OCI-LY1 (cell line): ENCODE measurements around the gene SLC41A1.

Experiments
- H2AFZ ChIP-seq: fragments of 200-600 bp; sonication (generic), shearing (Covaris generic); 2 replicates; pipeline ENCODE4 v1.6.0; 2014; ENCODE audit warnings: antibody characterized with exemption, mild to moderate bottlenecking, low read length
- H3F3A ChIP-seq: fragments of 200-600 bp; sonication (generic), shearing (Covaris generic); 2 replicates; pipeline ENCODE4 v1.6.0; 2014; ENCODE audit warnings: mild to moderate bottlenecking, antibody characterized with exemption, low read length, moderate library complexity; ENCODE audit not compliant: insufficient read depth
- H3K27ac ChIP-seq: fragments of 200-600 bp; sonication (generic); 2 replicates; pipeline ENCODE4 v1.5.1; 2014; ENCODE audit warnings: low read length, mixed run types, mild to moderate bottlenecking, low read depth; ENCODE audit not compliant: poor library complexity, severe bottlenecking
- H3K27me3 ChIP-seq: fragments of 200-600 bp; sonication (generic); 2 replicates; pipeline ENCODE4 v1.6.0; 2014; ENCODE audit warnings: antibody characterized with exemption, mild to moderate bottlenecking, low read length, moderate library complexity; ENCODE audit not compliant: insufficient read depth
- H3K36me3 ChIP-seq: fragments of 200-600 bp; sonication (generic); 2 replicates; pipeline ENCODE4 v1.6.1; 2014; ENCODE audit warnings: mild to moderate bottlenecking, antibody characterized with exemption, low read length, moderate library complexity, mixed read lengths; ENCODE audit not compliant: insufficient read depth
- H3K4me1 ChIP-seq: fragments of 200-600 bp; sonication (generic); 2 replicates; pipeline ENCODE4 v1.5.1; 2014; ENCODE audit warnings: mild to moderate bottlenecking, low read length, moderate library complexity; ENCODE audit not compliant: insufficient read depth, severe bottlenecking
- H3K4me2 ChIP-seq: fragments of 200-600 bp; sonication (generic), shearing (Covaris generic); 2 replicates; pipeline ENCODE4 v1.6.1; 2014; ENCODE audit warnings: low read length
- H3K4me3 ChIP-seq: fragments of 200-600 bp; sonication (generic); 2 replicates; pipeline ENCODE4 v1.5.1; 2014; ENCODE audit warnings: low read length, low read depth, mild to moderate bottlenecking, mixed read lengths; ENCODE audit not compliant: poor library complexity, severe bottlenecking
- H3K79me2 ChIP-seq: fragments of 200-600 bp; shearing (Covaris generic); 2 replicates; pipeline ENCODE4 v1.6.1; 2016; ENCODE audit warnings: mixed run types, low read length, mixed read lengths; ENCODE audit not compliant: insufficient read depth
- H3K9ac ChIP-seq: fragments of 200-600 bp; sonication (generic), shearing (Covaris generic); 2 replicates; pipeline ENCODE4 v1.6.1; 2014; ENCODE audit warnings: mild to moderate bottlenecking, low read length, mixed read lengths
- H3K9me2 ChIP-seq: fragments of 200-600 bp; sonication (generic), shearing (Covaris generic); 2 replicates; pipeline ENCODE4 v1.6.1; 2014; ENCODE audit warnings: low read depth, mild to moderate bottlenecking, low read length, mixed read lengths
- H3K9me3 ChIP-seq: fragments of 200-600 bp; shearing (Covaris generic); 2 replicates; pipeline ENCODE4 v1.6.1; 2014; ENCODE audit warnings: low read length, mixed read lengths
- H4K20me1 ChIP-seq: fragments of 200-600 bp; sonication (generic), shearing (Covaris generic); 2 replicates; pipeline ENCODE4 v1.6.0; 2016; ENCODE audit warnings: mild to moderate bottlenecking, low read length; ENCODE audit not compliant: insufficient read depth
- EZH2 ChIP-seq: fragments of 200-600 bp; sonication (generic), shearing (Covaris generic); IDR thresholded peaks from 2 replicates; pipeline ENCODE4 v1.8.0; 2017; ENCODE audit warnings: borderline replicate concordance, mixed run types, mild to moderate bottlenecking, antibody characterized with exemption, low read length, moderate library complexity, mixed read lengths
- TF ChIP-seq, protein P1 (sequence below): fragments of 200-600 bp; sonication (generic), shearing (Covaris generic); IDR thresholded peaks from 2 replicates; pipeline ENCODE4 v1.5.1; 2017; ENCODE audit warnings: mild to moderate bottlenecking, antibody characterized with exemption, low read length, moderate library complexity, mixed read lengths

The SLC41A1 gene

DNA sequence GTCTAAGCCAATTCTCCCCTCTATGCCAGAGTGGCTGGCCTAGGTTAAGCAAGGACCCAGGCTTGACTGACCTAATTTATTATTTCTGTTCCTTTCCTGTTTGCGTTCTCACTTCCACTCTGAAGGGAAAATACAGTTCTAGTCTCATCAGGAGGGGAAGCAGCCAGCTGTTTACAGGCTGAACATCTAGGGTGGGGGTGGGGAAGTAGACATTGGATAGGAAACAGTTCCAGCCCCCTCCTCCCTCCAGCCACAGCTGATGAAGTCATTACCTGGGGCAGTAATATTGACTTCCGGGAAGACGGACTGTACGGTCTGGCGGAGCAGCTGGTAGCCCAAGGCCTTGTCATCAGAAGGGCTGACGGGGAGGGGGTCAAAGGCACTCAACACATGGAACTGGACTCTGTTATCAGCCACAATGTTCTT lies 19.3 kb upstream of the SLC41A1 start:
- no peak overlapping the region for H3K4me2 ChIP-seq
- no peaks in the 10 kb centered on the region for H3K9me2 ChIP-seq
- H3K9ac ChIP-seq = no peak overlapping the region
- no peak for TF ChIP-seq EZH2
- TF ChIP-seq, protein P1, sequence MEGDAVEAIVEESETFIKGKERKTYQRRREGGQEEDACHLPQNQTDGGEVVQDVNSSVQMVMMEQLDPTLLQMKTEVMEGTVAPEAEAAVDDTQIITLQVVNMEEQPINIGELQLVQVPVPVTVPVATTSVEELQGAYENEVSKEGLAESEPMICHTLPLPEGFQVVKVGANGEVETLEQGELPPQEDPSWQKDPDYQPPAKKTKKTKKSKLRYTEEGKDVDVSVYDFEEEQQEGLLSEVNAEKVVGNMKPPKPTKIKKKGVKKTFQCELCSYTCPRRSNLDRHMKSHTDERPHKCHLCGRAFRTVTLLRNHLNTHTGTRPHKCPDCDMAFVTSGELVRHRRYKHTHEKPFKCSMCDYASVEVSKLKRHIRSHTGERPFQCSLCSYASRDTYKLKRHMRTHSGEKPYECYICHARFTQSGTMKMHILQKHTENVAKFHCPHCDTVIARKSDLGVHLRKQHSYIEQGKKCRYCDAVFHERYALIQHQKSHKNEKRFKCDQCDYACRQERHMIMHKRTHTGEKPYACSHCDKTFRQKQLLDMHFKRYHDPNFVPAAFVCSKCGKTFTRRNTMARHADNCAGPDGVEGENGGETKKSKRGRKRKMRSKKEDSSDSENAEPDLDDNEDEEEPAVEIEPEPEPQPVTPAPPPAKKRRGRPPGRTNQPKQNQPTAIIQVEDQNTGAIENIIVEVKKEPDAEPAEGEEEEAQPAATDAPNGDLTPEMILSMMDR = no peak
- no peak overlapping the region for H2AFZ ChIP-seq
- no peaks in the 10 kb centered on the region for H3F3A ChIP-seq
- no peaks in the 10 kb centered on the region for H3K27me3 ChIP-seq
- no peaks in the 10 kb centered on the region for H4K20me1 ChIP-seq
- peaks cover 3% of the 10 kb centered on the region for H3K4me1 ChIP-seq
- H3K4me3 ChIP-seq = no peak overlapping the region
- H3K9me3 ChIP-seq = no peaks in the 10 kb centered on the region
- H3K27ac ChIP-seq = no peak overlapping the region
- H3K36me3 ChIP-seq = no peaks in the 10 kb centered on the region
- no peaks in the 10 kb centered on the region for H3K79me2 ChIP-seq

DNA sequence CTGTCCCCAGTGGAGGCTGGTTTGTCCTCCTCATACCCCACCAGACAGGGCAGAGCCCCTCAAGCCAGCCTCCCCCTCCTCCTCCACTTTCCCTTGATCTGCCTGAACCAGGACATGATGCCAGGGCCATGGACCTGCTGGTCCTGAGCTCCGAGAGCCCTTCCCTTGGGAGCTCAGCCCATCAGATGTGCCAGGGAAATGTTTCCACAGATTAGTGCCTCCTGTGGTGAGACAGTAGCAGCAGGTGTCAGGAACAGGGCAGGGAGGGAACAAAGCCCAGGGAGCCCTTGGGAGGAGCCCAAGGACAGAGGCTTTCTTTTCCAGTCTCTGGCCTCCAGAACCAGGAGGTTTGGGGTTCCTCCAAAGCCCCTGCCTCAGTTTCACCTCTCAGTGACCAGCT lies 14.6 kb upstream of the SLC41A1 start:
- Histone ChIP-seq H3K4me2 (no peak overlapping the region), H3F3A (no peaks in the 10 kb centered on the region)

DNA sequence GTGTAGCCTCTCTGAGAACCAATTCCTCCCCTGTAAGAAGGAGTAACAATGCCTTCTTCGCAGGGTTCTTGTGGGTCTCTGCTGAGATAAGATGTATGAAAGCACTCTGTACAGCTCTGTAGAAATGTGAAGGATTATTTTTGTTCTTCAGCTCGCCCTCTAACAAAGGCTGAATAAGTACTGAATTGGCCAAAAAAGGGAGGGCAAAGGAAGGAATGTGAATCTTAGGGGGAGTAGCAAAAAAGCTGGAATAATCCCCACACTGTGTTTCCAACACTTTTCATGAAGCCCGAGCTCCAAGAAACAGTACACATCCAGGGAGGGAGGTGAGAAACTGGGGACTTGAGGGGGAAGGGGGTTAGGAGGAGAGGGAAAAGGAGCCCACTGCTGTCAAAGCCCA lies 14.0 kb upstream of the SLC41A1 start:
- Histone ChIP-seq H3K9ac (no peak overlapping the region), H3K36me3 (no peaks in the 10 kb centered on the region), H2AFZ (no peak overlapping the region), H3K9me2 (no peaks in the 10 kb centered on the region), H3K79me2 (no peaks in the 10 kb centered on the region), H3K4me1 (no peaks in the 10 kb centered on the region), H3K27me3 (no peaks in the 10 kb centered on the region; the same call in 1 of the 2 replicates), H4K20me1 (no peaks in the 10 kb centered on the region), H3K9me3 (0 out of 2 replicates have a peak, but pooled peaks cover 2% of the 10 kb centered on the region), H3K4me2 (no peak overlapping the region), H3K4me3 (no peak overlapping the region), H3F3A (no peaks in the 10 kb centered on the region), H3K27ac (no peak overlapping the region)
- TF ChIP-seq, protein P1 = no peak
- no peak for TF ChIP-seq EZH2

More for the DNA sequence above, 14.6 kb upstream of the SLC41A1 start:
- no peaks in the 10 kb centered on the region; the same call in 1 of the 2 replicates for H3K27me3 ChIP-seq
- no peaks in the 10 kb centered on the region for H3K9me2 ChIP-seq
- H3K9me3 ChIP-seq = 0 out of 2 replicates have a peak, but pooled peaks cover 2% of the 10 kb centered on the region
- no peak overlapping the region for H3K9ac ChIP-seq
- TF ChIP-seq, protein P1 = no peak
- TF ChIP-seq EZH2 = no peak
- no peaks in the 10 kb centered on the region for H3K36me3 ChIP-seq
- H2AFZ ChIP-seq = no peak overlapping the region
- no peaks in the 10 kb centered on the region for H4K20me1 ChIP-seq
- no peaks in the 10 kb centered on the region for H3K79me2 ChIP-seq
- H3K4me1 ChIP-seq = no peaks in the 10 kb centered on the region
- no peak overlapping the region for H3K4me3 ChIP-seq
- no peak overlapping the region for H3K27ac ChIP-seq
